T-helper 2 cell treated with Interferon-gamma antibody and Interleukin-4, amounts not matched to agents 5 μg/mL and 100 μg/mL, for 36 hours (primary cell): Measurements from ENCODE around the gene CLIP3.
A peak's percentile ranks its signal among the peaks of the same experiment; 100 is the strongest.
"Not testable (repeated sequence)": the region's sequence is repeated elsewhere in the genome, so short reads cannot be mapped to it uniquely, and the experiment has no call there.

Experiments
- DNase-seq: peaks from one replicate; pipeline ENCODE4 v3.0.0; 2021; ENCODE audit warnings: low spot score
- H3K27ac Mint-ChIP-seq: one replicate; pipeline ENCODE4 v1.8.0; 2021; ENCODE audit warnings: mild to moderate bottlenecking, mixed read lengths
- H3K27me3 Mint-ChIP-seq: one replicate; pipeline ENCODE4 v1.8.0; 2021; ENCODE audit warnings: low read depth, mixed read lengths
- H3K36me3 Mint-ChIP-seq: one replicate; pipeline ENCODE4 v1.8.0; 2021; ENCODE audit warnings: low read depth, mixed read lengths
- H3K4me1 Mint-ChIP-seq: one replicate; pipeline ENCODE4 v1.8.0; 2021; ENCODE audit warnings: low read depth, mixed read lengths
- H3K4me3 Mint-ChIP-seq: one replicate; pipeline ENCODE4 v1.8.0; 2022; ENCODE audit warnings: mild to moderate bottlenecking, moderate library complexity, mixed read lengths
- H3K9me3 Mint-ChIP-seq: one replicate; pipeline ENCODE4 v1.8.0; 2021; ENCODE audit warnings: mixed read lengths

Gene CLIP3

DNA sequence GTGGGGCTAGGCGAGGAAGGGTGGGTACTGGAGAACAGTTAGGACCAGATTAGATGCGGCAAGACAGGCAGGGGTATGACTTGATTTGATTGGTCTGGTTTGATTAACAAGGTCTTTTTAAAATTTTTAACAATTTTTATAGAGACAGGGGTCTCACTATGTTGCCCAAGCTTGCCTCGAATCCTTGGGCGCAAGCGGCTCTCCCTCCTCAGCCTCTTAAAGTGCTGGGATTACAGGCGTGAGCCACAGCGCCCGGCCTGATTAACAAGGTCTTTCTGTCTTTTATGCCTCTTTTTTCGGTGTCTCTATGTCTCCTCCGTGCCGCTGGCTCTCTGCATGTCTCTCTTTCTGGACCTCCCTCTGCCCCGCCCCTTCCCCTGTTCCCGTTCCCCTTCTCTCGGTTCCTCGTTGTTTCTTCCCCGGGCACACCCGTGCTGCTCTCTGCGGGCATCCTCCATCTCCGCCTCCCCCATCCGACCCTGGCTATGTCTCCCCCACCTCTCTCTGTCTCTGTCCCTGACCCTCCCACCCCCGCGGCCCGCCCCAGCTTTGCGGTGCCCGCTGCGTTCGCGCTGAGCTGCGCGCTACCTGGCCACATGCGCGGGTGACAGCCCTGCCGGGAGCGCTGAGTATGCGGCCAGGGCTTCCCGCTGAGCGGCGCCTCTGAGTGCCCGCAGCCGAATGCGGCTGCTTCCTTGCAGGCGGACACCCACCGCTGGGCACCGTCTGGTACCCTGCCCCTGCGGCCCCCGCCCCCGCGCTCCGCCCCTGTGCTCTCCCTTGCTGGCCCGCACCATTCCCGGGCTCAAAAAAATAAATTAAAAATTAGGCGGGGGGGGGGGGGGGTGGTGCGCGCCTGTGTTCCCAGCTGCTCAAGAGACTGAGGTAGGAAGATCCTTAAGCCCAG, 45.8 kb downstream of the CLIP3 start:
- peak overlapping the region; percentile 82 for H3K4me3 Mint-ChIP-seq
- H3K9me3 Mint-ChIP-seq = peaks cover 5% of the 10 kb centered on the region
- no peak overlapping the region for H3K27ac Mint-ChIP-seq
- H3K36me3 Mint-ChIP-seq = no peaks in the 10 kb centered on the region
- DNase-seq = no peak
- no peaks in the 10 kb centered on the region for H3K4me1 Mint-ChIP-seq
- H3K27me3 Mint-ChIP-seq = peaks cover 45% of the 10 kb centered on the region

DNA sequence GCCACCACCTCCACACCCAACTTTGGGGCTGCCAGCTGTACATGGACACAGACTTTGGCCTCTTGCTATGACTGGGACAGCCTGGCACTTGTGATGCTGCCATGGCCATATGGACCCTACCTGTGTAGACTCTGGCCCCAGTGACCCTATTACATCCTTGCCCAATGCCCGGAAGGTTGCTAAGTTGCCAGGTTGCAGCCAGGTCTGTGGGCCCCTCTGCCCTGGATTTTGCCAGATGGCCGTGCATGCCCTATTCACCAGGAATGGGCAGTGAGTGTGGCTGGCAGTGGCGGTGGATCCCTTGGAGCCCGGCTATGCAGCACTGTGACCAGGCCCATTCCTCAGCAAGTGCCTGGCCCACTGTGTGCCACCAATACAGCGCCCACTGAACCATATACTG, 46.6 kb downstream of the CLIP3 start:
- Mint-ChIP-seq H3K9me3 (peaks cover 5% of the 10 kb centered on the region), H3K27me3 (peaks cover 45% of the 10 kb centered on the region), H3K36me3 (no peaks in the 10 kb centered on the region), H3K27ac (no peak overlapping the region), H3K4me1 (no peaks in the 10 kb centered on the region), H3K4me3 (no peak overlapping the region)
- DNase-seq = no peak

DNA sequence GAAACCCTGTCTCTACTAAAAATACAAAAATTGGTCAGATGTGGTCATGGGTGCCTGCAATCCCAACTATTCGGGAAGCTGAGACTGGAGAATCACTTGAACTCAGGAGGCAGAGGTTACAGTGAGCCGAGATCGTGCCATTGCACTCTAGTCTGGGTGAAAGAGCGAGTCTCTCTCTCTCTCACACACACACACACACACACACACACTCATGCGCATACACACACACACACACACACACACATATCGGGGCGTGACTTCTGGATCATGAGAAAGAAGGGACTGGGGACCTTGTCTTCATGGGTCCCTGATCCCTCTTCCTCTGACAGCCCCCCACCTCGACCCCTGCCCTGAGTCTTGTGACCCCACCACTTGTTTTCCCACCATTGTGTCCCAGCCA, 49.5 kb downstream of the CLIP3 start:
- no peak overlapping the region for H3K4me3 Mint-ChIP-seq
- H3K36me3 Mint-ChIP-seq = no peaks in the 10 kb centered on the region
- no peak for DNase-seq
- no peaks in the 10 kb centered on the region for H3K4me1 Mint-ChIP-seq
- H3K9me3 Mint-ChIP-seq = no peaks in the 10 kb centered on the region
- H3K27me3 Mint-ChIP-seq = peaks cover 35% of the 10 kb centered on the region
- no peak overlapping the region for H3K27ac Mint-ChIP-seq

DNA sequence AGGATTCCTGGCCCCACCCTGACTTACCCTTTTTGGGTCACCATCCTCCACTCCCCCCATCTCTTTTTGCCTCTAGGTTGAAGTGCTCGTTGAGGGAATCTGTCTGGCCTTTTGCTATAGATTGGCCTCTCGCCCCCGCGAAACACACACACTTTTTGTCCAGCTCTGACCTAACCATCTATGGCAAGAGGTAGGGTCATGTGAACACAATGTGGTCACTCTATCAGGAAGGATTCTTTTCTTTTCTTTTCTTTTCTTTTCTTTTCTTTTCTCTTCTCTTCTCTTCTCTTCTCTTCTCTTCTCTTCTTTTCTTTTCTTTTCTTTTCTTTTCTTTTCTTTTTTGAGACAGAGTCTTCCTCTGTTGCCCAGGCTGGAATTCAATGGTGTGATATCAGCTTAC, 51.7 kb downstream of the CLIP3 start:
- not testable (repeated sequence) for H3K9me3 Mint-ChIP-seq, H3K4me3 Mint-ChIP-seq, H3K36me3 Mint-ChIP-seq, H3K4me1 Mint-ChIP-seq, DNase-seq, H3K27ac Mint-ChIP-seq
- H3K27me3 Mint-ChIP-seq = peaks cover 23% of the 10 kb centered on the region

DNA sequence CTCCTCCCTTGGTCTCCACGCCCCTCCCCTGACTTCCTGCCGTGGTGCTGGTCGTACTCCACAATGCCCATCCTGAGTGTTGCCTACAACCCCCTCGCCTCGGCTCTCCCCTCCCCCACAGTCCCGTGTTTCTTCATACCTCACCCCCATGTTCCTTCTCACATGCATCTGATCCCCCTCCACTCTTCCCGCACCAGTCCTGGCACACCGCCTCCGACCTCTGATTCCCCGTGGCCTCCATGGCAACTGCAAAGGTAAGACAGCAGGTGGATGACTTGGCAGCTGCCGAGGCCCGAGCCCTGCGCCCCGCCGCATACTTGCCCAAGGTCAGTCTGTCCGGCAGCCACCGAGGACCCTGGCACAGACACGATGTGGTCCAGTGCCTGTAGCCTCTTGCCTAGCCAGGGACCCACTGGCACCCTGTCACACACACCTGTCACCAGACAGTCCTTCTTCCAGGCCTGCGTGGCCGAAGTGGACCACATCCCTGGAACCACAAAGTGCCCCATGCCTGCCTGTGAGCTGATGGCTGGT, 53.8 kb downstream of the CLIP3 start:
- no peak for DNase-seq
- Mint-ChIP-seq H3K4me1 (no peaks in the 10 kb centered on the region), H3K27ac (no peak overlapping the region), H3K27me3 (peaks cover 5% of the 10 kb centered on the region), H3K9me3 (no peaks in the 10 kb centered on the region), H3K4me3 (no peak overlapping the region), H3K36me3 (no peaks in the 10 kb centered on the region)

DNA sequence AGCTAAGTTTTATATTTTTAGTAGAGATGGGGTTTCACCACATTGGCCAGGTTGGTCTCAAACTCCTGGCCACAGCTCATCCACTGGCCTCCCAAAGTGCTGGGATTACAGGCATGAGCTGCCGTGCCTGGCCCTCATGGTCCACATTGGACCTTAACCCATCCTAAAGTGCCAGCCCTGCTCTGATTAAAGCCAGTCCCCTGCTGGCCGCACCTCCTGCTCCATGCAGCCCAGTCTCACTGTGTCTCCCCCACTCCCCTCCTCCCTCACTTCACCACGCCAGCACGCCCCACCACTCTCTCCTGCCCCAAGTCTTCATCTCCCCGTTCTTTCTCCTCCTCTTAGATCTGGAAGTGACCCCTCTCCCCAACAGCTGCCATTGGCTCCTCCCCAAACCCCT, 54.4 kb downstream of the CLIP3 start:
- H3K4me3 Mint-ChIP-seq = no peak overlapping the region
- no peaks in the 10 kb centered on the region for H3K4me1 Mint-ChIP-seq
- no peak for DNase-seq
- no peak overlapping the region for H3K27ac Mint-ChIP-seq
- peaks cover 5% of the 10 kb centered on the region for H3K27me3 Mint-ChIP-seq
- no peaks in the 10 kb centered on the region for H3K36me3 Mint-ChIP-seq
- H3K9me3 Mint-ChIP-seq = no peaks in the 10 kb centered on the region

DNA sequence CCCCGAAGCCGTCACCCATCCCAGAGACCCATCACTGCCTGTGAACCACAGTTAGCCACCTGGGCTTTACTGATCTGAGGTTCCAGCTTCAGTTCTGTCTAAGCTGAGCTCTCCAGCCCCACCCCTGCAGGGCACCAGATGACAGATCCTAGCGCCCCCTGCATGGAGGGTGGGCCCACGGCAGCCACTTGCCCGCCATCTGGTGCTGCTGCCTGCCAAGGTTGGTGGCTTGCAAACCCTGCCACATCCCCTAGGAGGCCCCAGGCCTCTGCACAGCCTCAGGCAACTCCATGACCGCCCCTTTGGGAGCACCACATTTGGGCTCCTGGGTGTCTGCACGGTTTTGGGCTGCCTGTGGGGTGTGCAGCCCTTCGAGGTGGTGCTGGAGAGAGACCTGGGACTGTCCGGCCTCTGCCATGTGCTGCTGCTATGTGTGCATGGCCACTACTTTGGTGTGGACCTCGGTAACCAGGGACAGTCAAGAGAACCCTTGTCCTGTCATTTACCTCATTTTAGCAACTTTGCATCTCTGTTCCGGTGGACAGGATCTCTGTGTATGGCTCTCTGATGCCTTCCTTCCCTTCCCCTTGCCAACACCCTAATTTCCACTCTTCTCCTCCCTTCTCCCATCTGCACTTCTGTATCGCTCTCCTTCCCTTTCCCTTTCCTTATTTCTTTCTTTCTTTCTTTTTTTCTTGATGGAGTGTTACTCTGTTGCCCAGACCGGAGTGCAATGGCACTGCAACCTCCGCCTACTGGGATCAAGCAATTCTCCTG, 55.0 kb downstream of the CLIP3 start:
- Mint-ChIP-seq H3K4me1 (no peaks in the 10 kb centered on the region), H3K4me3 (no peak overlapping the region), H3K27ac (no peak overlapping the region), H3K9me3 (no peaks in the 10 kb centered on the region), H3K27me3 (peaks cover 5% of the 10 kb centered on the region), H3K36me3 (no peaks in the 10 kb centered on the region)
- no peak for DNase-seq

DNA sequence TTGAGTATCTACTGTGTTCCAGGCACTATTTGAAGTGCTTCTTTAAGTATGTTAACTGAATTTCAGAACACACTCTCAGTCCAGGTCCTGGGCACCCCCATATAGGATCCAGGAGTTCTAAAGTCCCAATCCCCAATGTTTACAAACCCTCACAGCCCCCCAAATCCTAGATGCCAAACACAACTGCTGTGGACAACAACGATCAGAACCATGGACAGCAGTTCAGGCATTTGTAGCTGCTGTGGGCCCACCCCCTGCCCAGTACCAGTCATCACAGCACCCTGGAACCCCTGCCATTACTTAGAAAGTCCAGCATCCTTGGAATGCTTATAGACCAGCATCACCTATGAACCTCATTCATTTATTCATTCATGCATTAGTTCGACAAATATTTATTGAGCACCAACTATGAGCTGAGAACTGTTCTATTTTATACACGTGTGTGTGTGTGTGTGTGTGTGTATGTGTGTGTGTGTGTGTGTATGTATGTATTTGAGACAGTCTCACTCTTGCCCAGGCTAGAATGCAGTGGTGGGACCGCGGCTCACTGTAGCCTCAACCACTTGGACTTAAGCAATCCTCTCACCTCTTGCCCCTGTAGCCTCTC, 57.0 kb downstream of the CLIP3 start:
- no peaks in the 10 kb centered on the region for H3K9me3 Mint-ChIP-seq
- H3K4me3 Mint-ChIP-seq = no peak overlapping the region
- H3K27me3 Mint-ChIP-seq = peaks cover 5% of the 10 kb centered on the region
- H3K36me3 Mint-ChIP-seq = no peaks in the 10 kb centered on the region
- no peak for DNase-seq
- no peak overlapping the region for H3K27ac Mint-ChIP-seq
- H3K4me1 Mint-ChIP-seq = no peaks in the 10 kb centered on the region

DNA sequence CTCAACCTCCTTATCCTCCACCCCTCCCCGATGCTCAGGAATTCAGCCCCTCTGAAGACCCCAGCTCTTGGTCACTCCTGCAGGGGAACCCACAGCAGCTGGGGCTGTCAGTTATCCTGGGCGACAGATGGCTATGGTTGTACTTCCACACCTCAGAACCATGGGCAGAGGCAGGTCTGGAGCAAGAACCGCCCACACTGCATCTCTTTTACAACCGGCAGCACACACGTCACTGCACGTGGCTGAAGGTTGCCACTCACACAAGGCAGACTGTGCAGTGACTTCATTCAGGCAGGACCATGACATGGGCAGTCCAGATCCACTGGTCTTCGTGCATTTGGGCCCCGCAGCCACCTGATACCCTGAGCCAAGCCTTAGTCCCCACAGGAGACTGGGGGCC, 59.2 kb downstream of the CLIP3 start:
- Mint-ChIP-seq H3K4me3 (no peak overlapping the region), H3K4me1 (peaks cover 2% of the 10 kb centered on the region), H3K27me3 (peaks cover 3% of the 10 kb centered on the region), H3K9me3 (no peaks in the 10 kb centered on the region), H3K27ac (no peak overlapping the region), H3K36me3 (no peaks in the 10 kb centered on the region)
- no peak for DNase-seq

DNA sequence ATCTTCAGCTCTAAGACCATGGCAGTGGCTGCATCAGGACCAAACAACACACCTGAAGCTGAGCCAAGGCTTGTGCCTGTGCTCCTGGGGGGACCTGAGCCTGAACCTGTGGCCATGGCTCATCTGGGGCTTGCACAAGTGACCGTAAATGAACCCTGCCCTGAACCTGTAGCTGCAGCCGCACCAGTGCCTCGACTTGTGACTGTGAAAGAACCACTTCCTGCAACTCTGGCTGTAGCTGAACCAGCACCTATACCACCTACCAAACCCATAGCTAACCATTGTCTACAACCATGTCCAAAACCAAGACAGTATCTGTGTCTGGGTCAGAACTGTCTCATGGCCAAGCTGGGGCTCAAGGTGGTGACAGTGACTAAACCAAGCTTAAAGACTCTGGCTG, 65.9 kb downstream of the CLIP3 start:
- H3K27me3 Mint-ChIP-seq = peaks cover 2% of the 10 kb centered on the region
- H3K9me3 Mint-ChIP-seq = no peaks in the 10 kb centered on the region
- peaks cover 2% of the 10 kb centered on the region for H3K4me1 Mint-ChIP-seq
- H3K36me3 Mint-ChIP-seq = no peaks in the 10 kb centered on the region
- H3K4me3 Mint-ChIP-seq = no peak overlapping the region
- no peak for DNase-seq
- no peak overlapping the region for H3K27ac Mint-ChIP-seq
